Osteoblast (primary cell): ENCODE data around the gene SPTAN1. TPM values are rescaled to one million over a fixed set of nuclear protein-coding genes. Genes with fewer than 3 reads are reported as not detected.

ENCODE experiments used
- DNase-seq: peaks from one replicate; pipeline ENCODE4 v3.0.0; 2011; ENCODE audit warnings: low spot score, mixed read lengths; ENCODE audit not compliant: insufficient read length; ENCODE audit errors: missing footprints
- H2AFZ ChIP-seq: 2 replicates; pipeline ENCODE4 v1.6.0; 2011; ENCODE audit warnings: mild to moderate bottlenecking, low read length
- H3K27ac ChIP-seq: 2 replicates; pipeline ENCODE4 v1.5.1; 2011; ENCODE audit warnings: mild to moderate bottlenecking, low read depth, low read length, moderate library complexity
- H3K27me3 ChIP-seq: 2 replicates; pipeline ENCODE4 v1.6.0; 2012; ENCODE audit warnings: mild to moderate bottlenecking, control low read depth, inconsistent platforms, low read length, moderate library complexity; ENCODE audit not compliant: insufficient read depth
- H3K36me3 ChIP-seq: 2 replicates; pipeline ENCODE4 v1.5.1; 2011; ENCODE audit warnings: mild to moderate bottlenecking, low read length, control low read depth, moderate library complexity; ENCODE audit not compliant: insufficient read depth
- H3K4me1 ChIP-seq: 2 replicates; pipeline ENCODE4 v1.5.1; 2011; ENCODE audit warnings: mild to moderate bottlenecking, low read length, control low read depth, moderate library complexity; ENCODE audit not compliant: insufficient read depth
- H3K4me2 ChIP-seq: 2 replicates; pipeline ENCODE4 v1.6.0; 2011; ENCODE audit warnings: mild to moderate bottlenecking, low read length; ENCODE audit not compliant: insufficient read depth
- H3K4me3 ChIP-seq: fragments of 200-600 bp; sonication (generic); 3 replicates; pipeline ENCODE4 v1.5.1; 2012; ENCODE audit warnings: mild to moderate bottlenecking, low read length, inconsistent platforms; ENCODE audit not compliant: insufficient read depth
- H3K79me2 ChIP-seq: 2 replicates; pipeline ENCODE4 v1.6.0; 2012; ENCODE audit warnings: mild to moderate bottlenecking, low read length, control low read depth, inconsistent platforms; ENCODE audit not compliant: insufficient read depth
- H3K9me3 ChIP-seq: 2 replicates; pipeline ENCODE4 v1.5.1; 2011; ENCODE audit warnings: low read depth, low read length, control low read depth
- H4K20me1 ChIP-seq: 2 replicates; pipeline ENCODE4 v1.6.0; 2012; ENCODE audit warnings: mild to moderate bottlenecking, low read length, control low read depth; ENCODE audit not compliant: insufficient read depth
- CTCF ChIP-seq: IDR thresholded peaks from 2 replicates; pipeline ENCODE4 v1.5.1; 2011; ENCODE audit warnings: mild to moderate bottlenecking, low read depth, low read length, moderate library complexity; ENCODE audit errors: extremely low read depth
- total RNA-seq: library from RNA; depleted of rRNA; stranded (reverse); fragments of >200 nt; gene quantifications from 2 replicates; pipeline ENCODE4 v1.2.3, GENCODE V29; 2012

The SPTAN1 gene
- total RNA-seq, 1 donor, result 354 TPM

GRCh38 chr9:128552744-128553440, 505 bp downstream of the SPTAN1 start:
- peaks cover 5% of the 10 kb centered on the region for H3K36me3 ChIP-seq
- TF ChIP-seq CTCF, result no peak
- no peak overlapping the region for H2AFZ ChIP-seq
- H3K79me2 ChIP-seq, result peaks cover 52% of the 10 kb centered on the region
- peaks cover 64% of the 10 kb centered on the region for H3K4me1 ChIP-seq
- peak overlapping the region; percentile 93 for H3K4me3 ChIP-seq
- peak; percentile 86 for DNase-seq
- no peaks in the 10 kb centered on the region for H3K27me3 ChIP-seq
- H4K20me1 ChIP-seq, result peaks cover 47% of the 10 kb centered on the region
- H3K4me2 ChIP-seq, result peak overlapping the region; percentile 85
- H3K27ac ChIP-seq, result peak overlapping the region; percentile 96
- H3K9me3 ChIP-seq, result no peaks in the 10 kb centered on the region

DNA sequence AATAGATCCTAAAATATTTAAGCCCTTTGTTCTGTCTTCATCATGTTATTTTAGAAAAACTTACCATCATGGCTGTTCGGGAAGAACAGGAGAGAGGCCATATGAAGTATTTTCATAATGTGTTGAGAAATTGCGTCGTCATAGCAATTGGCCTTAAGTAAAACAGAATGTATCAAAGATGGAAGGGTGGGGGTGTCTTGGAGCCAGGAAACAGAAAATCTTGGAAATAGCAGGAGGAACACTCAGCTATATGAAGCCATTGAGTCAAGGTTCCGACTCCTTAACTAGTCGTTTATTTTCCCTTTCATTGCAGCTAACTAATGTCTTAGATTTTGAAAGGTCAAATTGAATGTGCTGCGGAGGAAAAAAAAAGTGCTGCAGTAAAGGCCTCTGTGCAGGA, 1.3 kb downstream of the SPTAN1 start:
- H3K4me2 ChIP-seq, result peak overlapping the region; percentile 85
- H2AFZ ChIP-seq, result no peak overlapping the region
- H3K36me3 ChIP-seq, result peaks cover 5% of the 10 kb centered on the region
- peaks cover 72% of the 10 kb centered on the region for H3K4me1 ChIP-seq
- no peaks in the 10 kb centered on the region for H3K27me3 ChIP-seq
- H3K79me2 ChIP-seq, result peaks cover 58% of the 10 kb centered on the region
- peak overlapping the region; percentile 93 for H3K4me3 ChIP-seq
- no peaks in the 10 kb centered on the region for H3K9me3 ChIP-seq
- no peak for TF ChIP-seq CTCF
- H3K27ac ChIP-seq, result peak overlapping the region; percentile 96
- peak; percentile 87 for DNase-seq
- peaks cover 55% of the 10 kb centered on the region for H4K20me1 ChIP-seq

GRCh38 chr9:128554155-128554862, 1.9 kb downstream of the SPTAN1 start:
- Histone ChIP-seq H3K4me3 (peak overlapping the region; percentile 93), H3K36me3 (peaks cover 5% of the 10 kb centered on the region), H4K20me1 (peaks cover 59% of the 10 kb centered on the region), H3K9me3 (no peaks in the 10 kb centered on the region), H3K4me2 (peak overlapping the region; percentile 85), H3K79me2 (peaks cover 61% of the 10 kb centered on the region), H3K27me3 (no peaks in the 10 kb centered on the region), H3K27ac (peak overlapping the region; percentile 96), H3K4me1 (peaks cover 78% of the 10 kb centered on the region), H2AFZ (no peak overlapping the region)
- peak; percentile 97 for DNase-seq
- no peak for TF ChIP-seq CTCF

DNA sequence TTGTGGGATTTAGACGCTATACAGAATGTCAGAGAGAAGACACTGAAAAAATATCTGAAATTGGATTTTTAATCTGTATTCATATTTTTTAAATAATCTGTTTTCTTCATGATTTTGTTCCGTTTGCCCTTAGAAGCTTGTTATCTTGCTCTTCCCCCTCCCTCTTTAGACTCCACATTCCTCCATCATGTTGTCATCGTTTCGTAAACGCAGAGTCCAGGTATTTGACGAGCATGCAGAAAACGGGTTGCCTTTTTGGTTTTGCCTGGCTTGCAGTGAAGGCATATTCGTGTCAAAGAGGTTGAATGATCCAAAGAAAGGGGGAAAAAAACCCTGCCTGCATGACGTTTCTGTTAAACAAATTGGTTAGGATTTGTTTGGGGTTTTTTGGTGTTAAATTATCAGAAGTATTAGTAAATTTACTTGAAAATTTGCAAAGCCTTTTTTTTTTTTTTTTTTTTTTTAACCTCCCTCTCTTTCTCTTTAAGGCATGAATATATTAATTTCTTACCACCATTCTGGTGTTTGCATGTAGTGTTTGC, 2.9 kb downstream of the SPTAN1 start:
- TF ChIP-seq CTCF, result no peak
- Histone ChIP-seq H4K20me1 (peaks cover 68% of the 10 kb centered on the region), H3K4me1 (peaks cover 72% of the 10 kb centered on the region), H3K79me2 (peaks cover 70% of the 10 kb centered on the region), H3K36me3 (peaks cover 5% of the 10 kb centered on the region), H3K4me2 (peak overlapping the region; percentile 85), H3K9me3 (no peaks in the 10 kb centered on the region), H3K27ac (peak overlapping the region; percentile 96), H3K4me3 (peak overlapping the region; percentile 93), H2AFZ (no peak overlapping the region), H3K27me3 (no peaks in the 10 kb centered on the region)
- DNase-seq, result no peak
